HepG2 (cell line): ENCODE results near the gene GDNF. TPM values are rescaled to one million over a fixed set of nuclear protein-coding genes. Genes with fewer than 3 reads are reported as not detected.

Source experiments
- ATAC-seq: fragments of 200-7000 bp; cut with Tn5 transposase; 3 replicates; pipeline ENCODE4 v1.9.1; 2020; ENCODE audit warnings: mild to moderate bottlenecking, moderate library complexity
- BruUV-seq: library from RNA; stranded (reverse); fragments of 400-500 nt; replicated peaks from 2 replicates; lab custom pipeline; 2021; lab: Mats Ljungman, UMichigan
- CTCF ChIA-PET: fragments of 300-600 bp; formaldehyde crosslinking; extraction: SDS; loops from one replicate; lab custom pipeline; 2021; ENCODE audit warnings: low total read pairs, inconsistent platforms, low intra/inter-chr PET ratio; lab: Yijun Ruan, JAX
- POLR2A ChIA-PET: fragments of 350-600 bp; sonication (Branson Sonifier 250); formaldehyde crosslinking; loops from one replicate; lab custom pipeline; 2020; ENCODE audit warnings: antibody characterized with exemption, inconsistent platforms; lab: Yijun Ruan, JAX
- DNase-seq: peaks from one replicate; pipeline ENCODE4 v3.0.0-alpha.2; 2015; ENCODE audit warnings: low spot score
- FAIRE-seq: peaks from 3 replicates; lab custom pipeline; 2011; peaks lifted over from hg19 to GRCh38; lab: Jason Lieb, UNC
- H2AFZ ChIP-seq: one replicate; pipeline ENCODE4 v1.6.1; 2011; ENCODE audit warnings: low read length, inconsistent platforms
- H3K27ac ChIP-seq: fragments of 300-600 bp; 3 replicates; pipeline ENCODE4 v1.8.0; 2011; ENCODE audit warnings: mixed run types, mild to moderate bottlenecking, mixed read lengths, low read length, inconsistent platforms; ENCODE audit not compliant: insufficient read depth; ENCODE audit errors: extremely low read length
- H3K27me3 ChIP-seq, 2 experiments: fragments of 200-600 bp in 1 of 2; 2 replicates in 1 of 2; 3 replicates in 1 of 2; pipeline versions ENCODE4 v1.6.0 to v1.8.0; 2011; ENCODE audit warnings: low read length in 2 of 2, mild to moderate bottlenecking in 2 of 2, moderate library complexity in 2 of 2, inconsistent platforms in 1 of 2; ENCODE audit not compliant: insufficient read depth in 2 of 2, control insufficient read depth in 1 of 2
- H3K36me3 ChIP-seq, 2 experiments: fragments of 200-600 bp in 1 of 2; replicated peaks in 1 of 2; 2 replicates in 1 of 2; 3 replicates in 1 of 2; pipeline versions ENCODE4 v1.5.1 to v1.8.0; 2011; ENCODE audit warnings: low read length in 2 of 2, inconsistent platforms in 1 of 2; ENCODE audit not compliant: insufficient read depth in 2 of 2, control insufficient read depth in 1 of 2
- H3K4me1 ChIP-seq: 2 replicates; pipeline ENCODE4 v1.5.1; 2012; ENCODE audit warnings: low read length, inconsistent platforms; ENCODE audit not compliant: insufficient read depth
- H3K4me2 ChIP-seq: 2 replicates; pipeline ENCODE4 v1.6.0; 2011; ENCODE audit warnings: low read depth, low read length, inconsistent platforms
- H3K4me3 ChIP-seq, 3 experiments: fragments of 200-600 bp in 1 of 3; sonication (generic), shearing (Covaris generic) in 1 of 3; replicated peaks in 1 of 3; 2 replicates each; pipeline ENCODE4 v1.5.1; 2011 to 2016; ENCODE audit warnings: low read length in 3 of 3, inconsistent platforms in 2 of 3, low read depth in 2 of 3, mild to moderate bottlenecking in 2 of 3, control low read depth in 1 of 3, mixed read lengths in 1 of 3; ENCODE audit not compliant: insufficient read depth in 1 of 3
- H3K79me2 ChIP-seq: one replicate; pipeline ENCODE4 v1.6.1; 2011; ENCODE audit warnings: low read length, inconsistent platforms; ENCODE audit not compliant: insufficient read depth
- H3K9ac ChIP-seq: 2 replicates; pipeline ENCODE4 v1.6.0; 2011; ENCODE audit warnings: mild to moderate bottlenecking, low read depth, low read length, inconsistent platforms; ENCODE audit not compliant: insufficient read depth
- H3K9me3 ChIP-seq: 2 replicates; pipeline ENCODE4 v1.5.1; 2012; ENCODE audit warnings: mild to moderate bottlenecking, low read length
- H4K20me1 ChIP-seq: 2 replicates; pipeline ENCODE4 v1.6.0; 2011; ENCODE audit warnings: inconsistent platforms, mild to moderate bottlenecking, low read length, moderate library complexity; ENCODE audit not compliant: insufficient read depth
- BRCA1 ChIP-seq: sonication (generic); formaldehyde crosslinking; IDR thresholded peaks from 2 replicates; pipeline ENCODE4 v1.4.0; 2020; ENCODE audit warnings: missing genetic modification reagents
- CENPX ChIP-seq: sonication (generic); formaldehyde crosslinking; IDR thresholded peaks from 2 replicates; pipeline ENCODE4 v1.9.0; 2021; ENCODE audit warnings: mild to moderate bottlenecking, missing genetic modification reagents, moderate library complexity
- GFI1 ChIP-seq: sonication (generic); formaldehyde crosslinking; IDR thresholded peaks from 2 replicates; pipeline ENCODE4 v1.5.0; 2020; ENCODE audit warnings: missing genetic modification reagents, mild to moderate bottlenecking, borderline replicate concordance
- MXI1 ChIP-seq: IDR thresholded peaks from 3 replicates; pipeline ENCODE4 v1.6.1; 2012; ENCODE audit warnings: low read depth, low read length, inconsistent platforms, borderline replicate concordance
- NR2F6 ChIP-seq, 2 experiments: IDR thresholded peaks; 2 replicates each; pipeline ENCODE4 v1.6.1; 2016; ENCODE audit warnings: antibody characterized with exemption in 1 of 2, mild to moderate bottlenecking in 1 of 2
- TBL1XR1 ChIP-seq: fragments of 150-350 bp; IDR thresholded peaks from 2 replicates; pipeline ENCODE4 v1.6.1; 2014; ENCODE audit warnings: borderline replicate concordance, low read length; ENCODE audit not compliant: partially characterized antibody
- TMF1 ChIP-seq: sonication (generic); formaldehyde crosslinking; IDR thresholded peaks from 2 replicates; pipeline ENCODE4 v1.8.1; 2022; ENCODE audit warnings: low read depth, missing genetic modification reagents
- XRCC5 ChIP-seq: fragments of 200-400 bp; formaldehyde crosslinking; optimal IDR thresholded peaks from 2 replicates; pipeline ENCODE3; 2017; ENCODE audit warnings: mild to moderate bottlenecking, low read length
- ZNF326 ChIP-seq: sonication (generic); formaldehyde crosslinking; IDR thresholded peaks from 2 replicates; pipeline ENCODE4 v1.4.0; 2020; ENCODE audit warnings: missing genetic modification reagents, borderline replicate concordance
- ZNF333 ChIP-seq: sonication (generic); formaldehyde crosslinking; IDR thresholded peaks from 2 replicates; pipeline ENCODE4 v1.4.0; 2020; ENCODE audit warnings: mild to moderate bottlenecking, missing genetic modification reagents, borderline replicate concordance
- ZNF33B ChIP-seq: sonication (generic); formaldehyde crosslinking; IDR thresholded peaks from 2 replicates; pipeline ENCODE4 v1.5.1; 2020; ENCODE audit warnings: mild to moderate bottlenecking, missing genetic modification reagents
- ZNF660 ChIP-seq: sonication (generic); formaldehyde crosslinking; IDR thresholded peaks from 2 replicates; pipeline ENCODE4 v1.5.1; 2020; ENCODE audit warnings: mild to moderate bottlenecking, low read depth, missing genetic modification reagents, borderline replicate concordance
- ZNF766 ChIP-seq: sonication (generic); formaldehyde crosslinking; IDR thresholded peaks from 2 replicates; pipeline ENCODE4 v1.5.0; 2020; ENCODE audit warnings: missing genetic modification reagents, borderline replicate concordance
- ZNF772 ChIP-seq: sonication (generic); formaldehyde crosslinking; IDR thresholded peaks from 2 replicates; pipeline ENCODE4 v1.5.0; 2020; ENCODE audit warnings: mild to moderate bottlenecking, missing genetic modification reagents
- WGBS: methylation state at CpG from one replicate; pipeline ENCODE4 v1.1.6; 2017; ENCODE audit warnings: low lambda C conversion rate; 5-methylcytosine and 5-hydroxymethylcytosine counted together
- in situ Hi-C: cut with HindIII; loops from 2 replicates; pipeline ENCODE4 v1.10.0; 2017; ENCODE audit warnings: low pct_unique_long_range_greater_than_20kb; ENCODE audit not compliant: extremely low pct_ligation_motif_present
- intact Hi-C: fragments of 100-400 bp; cut with micrococcal nuclease; formaldehyde crosslinking; loops from one replicate; pipeline ENCODE4 v1.10.0; 2022; ENCODE audit not compliant: unreplicated experiment
- polyA plus RNA-seq, 8 experiments: library from polyadenylated mRNA; depleted of rRNA in 3 of 8; stranded (reverse) in 7 of 8; unstranded in 1 of 8; fragments of >200 nt; fragmentation: Illumina TruSeq in 4 of 8; extraction: Trizol in 4 of 8; gene quantifications; 2 replicates each; pipeline versions ENCODE4 v1.2.1 to v1.2.3, GENCODE V29; 2011 to 2016; ENCODE audit warnings: low read depth in 4 of 8, missing spikeins in 1 of 8, mixed read lengths in 1 of 8; ENCODE audit not compliant: insufficient read depth in 1 of 8
- total RNA-seq, 5 experiments: library from RNA; depleted of rRNA; stranded (reverse); fragments of >200 nt; fragmentation: Illumina TruSeq; extraction: Trizol; gene quantifications; 2 replicates each; pipeline ENCODE4 v1.2.3, GENCODE V29; 2016; ENCODE audit warnings: low read depth in 1 of 5
- TF ChIP-seq, protein P1 (sequence below): IDR thresholded peaks from 2 replicates; pipeline ENCODE4 v1.6.1; 2018; ENCODE audit warnings: missing genetic modification reagents, mild to moderate bottlenecking, missing compliant biosample characterization
- TF ChIP-seq, protein P2 (sequence below): sonication (generic); formaldehyde crosslinking; IDR thresholded peaks from 2 replicates; pipeline ENCODE4 v1.5.0; 2020; ENCODE audit warnings: mild to moderate bottlenecking, missing genetic modification reagents, borderline replicate concordance
- TF ChIP-seq, protein P3 (sequence below): IDR thresholded peaks from 2 replicates; pipeline ENCODE4 v1.6.1; 2012; ENCODE audit warnings: low read depth, low read length, improper control_type of control experiment

Gene GDNF
- total and polyA plus RNA-seq, 2 of the 13 experiments (the other 11 are each of a cell fraction or from before 2014, with no cell fraction given): 0.24 to 0.46 TPM

DNA sequence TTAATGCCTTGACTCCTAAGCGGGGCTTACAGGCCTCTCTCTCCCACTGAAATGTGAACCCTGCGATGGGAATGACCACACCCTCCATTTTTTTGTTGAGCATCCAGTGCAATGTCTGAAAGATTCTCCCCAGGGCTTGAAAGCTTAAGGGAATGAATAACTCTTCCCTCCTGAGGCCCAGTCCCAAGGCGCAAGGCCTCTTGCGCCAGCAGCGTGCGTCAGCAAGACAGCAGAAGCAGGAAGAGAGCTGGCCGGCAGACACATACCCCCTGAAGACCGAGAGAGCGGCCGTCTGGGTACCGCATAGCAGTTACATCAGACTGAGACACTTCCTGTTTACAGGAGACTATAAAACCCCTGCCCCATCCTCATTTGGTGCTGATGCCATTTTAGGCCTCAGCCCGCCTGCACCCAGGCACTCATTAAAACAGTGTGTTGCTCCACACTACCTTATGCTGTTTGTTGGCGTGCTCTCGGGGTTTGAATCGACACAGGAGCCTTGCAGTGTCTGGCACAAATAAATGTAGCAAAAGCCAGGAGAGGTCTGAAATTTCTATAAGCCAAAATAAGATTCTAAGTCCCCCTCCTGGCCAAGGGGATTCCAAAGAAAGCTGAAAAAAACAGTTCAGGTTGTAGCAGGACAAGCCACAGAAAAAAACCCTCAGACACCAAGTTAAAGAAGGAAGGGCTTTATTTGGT lies 62.3 kb downstream of the GDNF start (continued):
- TF ChIP-seq ZNF33B (CRISPR knock-in tag) (no peak), GFI1 (CRISPR knock-in tag) (no peak), ZNF772 (CRISPR knock-in tag) (no peak), ZNF766 (CRISPR knock-in tag) (no peak)
- TF ChIP-seq, protein P1, sequence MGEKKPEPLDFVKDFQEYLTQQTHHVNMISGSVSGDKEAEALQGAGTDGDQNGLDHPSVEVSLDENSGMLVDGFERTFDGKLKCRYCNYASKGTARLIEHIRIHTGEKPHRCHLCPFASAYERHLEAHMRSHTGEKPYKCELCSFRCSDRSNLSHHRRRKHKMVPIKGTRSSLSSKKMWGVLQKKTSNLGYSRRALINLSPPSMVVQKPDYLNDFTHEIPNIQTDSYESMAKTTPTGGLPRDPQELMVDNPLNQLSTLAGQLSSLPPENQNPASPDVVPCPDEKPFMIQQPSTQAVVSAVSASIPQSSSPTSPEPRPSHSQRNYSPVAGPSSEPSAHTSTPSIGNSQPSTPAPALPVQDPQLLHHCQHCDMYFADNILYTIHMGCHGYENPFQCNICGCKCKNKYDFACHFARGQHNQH (CRISPR knock-in tag): no peak
- TF ChIP-seq, protein P2, sequence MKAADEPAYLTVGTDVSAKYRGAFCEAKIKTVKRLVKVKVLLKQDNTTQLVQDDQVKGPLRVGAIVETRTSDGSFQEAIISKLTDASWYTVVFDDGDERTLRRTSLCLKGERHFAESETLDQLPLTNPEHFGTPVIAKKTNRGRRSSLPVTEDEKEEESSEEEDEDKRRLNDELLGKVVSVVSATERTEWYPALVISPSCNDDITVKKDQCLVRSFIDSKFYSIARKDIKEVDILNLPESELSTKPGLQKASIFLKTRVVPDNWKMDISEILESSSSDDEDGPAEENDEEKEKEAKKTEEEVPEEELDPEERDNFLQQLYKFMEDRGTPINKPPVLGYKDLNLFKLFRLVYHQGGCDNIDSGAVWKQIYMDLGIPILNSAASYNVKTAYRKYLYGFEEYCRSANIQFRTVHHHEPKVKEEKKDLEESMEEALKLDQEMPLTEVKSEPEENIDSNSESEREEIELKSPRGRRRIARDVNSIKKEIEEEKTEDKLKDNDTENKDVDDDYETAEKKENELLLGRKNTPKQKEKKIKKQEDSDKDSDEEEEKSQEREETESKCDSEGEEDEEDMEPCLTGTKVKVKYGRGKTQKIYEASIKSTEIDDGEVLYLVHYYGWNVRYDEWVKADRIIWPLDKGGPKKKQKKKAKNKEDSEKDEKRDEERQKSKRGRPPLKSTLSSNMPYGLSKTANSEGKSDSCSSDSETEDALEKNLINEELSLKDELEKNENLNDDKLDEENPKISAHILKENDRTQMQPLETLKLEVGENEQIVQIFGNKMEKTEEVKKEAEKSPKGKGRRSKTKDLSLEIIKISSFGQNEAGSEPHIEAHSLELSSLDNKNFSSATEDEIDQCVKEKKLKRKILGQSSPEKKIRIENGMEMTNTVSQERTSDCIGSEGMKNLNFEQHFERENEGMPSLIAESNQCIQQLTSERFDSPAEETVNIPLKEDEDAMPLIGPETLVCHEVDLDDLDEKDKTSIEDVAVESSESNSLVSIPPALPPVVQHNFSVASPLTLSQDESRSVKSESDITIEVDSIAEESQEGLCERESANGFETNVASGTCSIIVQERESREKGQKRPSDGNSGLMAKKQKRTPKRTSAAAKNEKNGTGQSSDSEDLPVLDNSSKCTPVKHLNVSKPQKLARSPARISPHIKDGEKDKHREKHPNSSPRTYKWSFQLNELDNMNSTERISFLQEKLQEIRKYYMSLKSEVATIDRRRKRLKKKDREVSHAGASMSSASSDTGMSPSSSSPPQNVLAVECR (CRISPR knock-in tag): no peak

DNA sequence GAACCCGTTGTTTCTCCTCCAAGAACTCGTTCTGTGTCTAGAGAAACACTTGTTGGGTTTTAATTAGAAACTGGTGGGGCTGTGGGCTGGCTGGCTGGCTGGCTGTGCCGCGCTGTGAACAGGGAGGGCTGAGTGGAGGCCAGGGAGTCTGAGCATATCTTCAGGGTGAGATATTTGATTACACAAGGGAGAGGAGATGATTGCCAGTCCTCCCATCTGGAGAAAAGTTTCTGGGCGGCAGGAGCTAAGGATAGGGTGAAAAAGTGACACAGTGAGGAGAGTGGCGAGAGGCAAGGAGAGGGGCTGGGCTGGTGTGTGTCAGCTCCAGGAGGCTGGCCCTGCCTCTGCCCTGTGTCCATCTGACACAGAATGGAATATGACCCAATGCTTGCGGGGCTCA lies 63.0 kb downstream of the GDNF start:
- no TSS peak for BruUV-seq
- Histone ChIP-seq H3K4me1 (no peaks in the 10 kb centered on the region), H3K9me3 (peaks cover 21% of the 10 kb centered on the region), H3K4me2 (no peak overlapping the region), H3K4me3 (no peak overlapping the region), H3K36me3 (no peaks in the 10 kb centered on the region), H3K9ac (no peak overlapping the region), H4K20me1 (no peaks in the 10 kb centered on the region), H2AFZ (no peak overlapping the region), H3K27me3 (no peaks in the 10 kb centered on the region), H3K79me2 (no peaks in the 10 kb centered on the region), H3K27ac (no peak overlapping the region)
- intact Hi-C loops: no loop called here
- no peak for ATAC-seq
- CTCF ChIA-PET: no interaction called here
- no peak for DNase-seq
- WGBS: 61% methylated on average over 7 of the region's 7 CpGs
- in situ Hi-C loops: no loop called here
- POLR2A ChIA-PET: no interaction called here
- FAIRE-seq: no peak
- TF ChIP-seq CENPX (CRISPR knock-in tag) (no peak), TMF1 (CRISPR knock-in tag) (no peak), ZNF326 (CRISPR knock-in tag) (no peak), ZNF660 (no peak), ZNF333 (CRISPR knock-in tag) (no peak), TBL1XR1 (no peak), NR2F6 (IDR thresholded peaks at IDR 0.05) (no peak), NR2F6 (CRISPR knock-in tag; IDR thresholded peaks at IDR 0.05) (no peak), MXI1 (no peak), BRCA1 (no peak), XRCC5 (no peak)
- TF ChIP-seq, protein P3, sequence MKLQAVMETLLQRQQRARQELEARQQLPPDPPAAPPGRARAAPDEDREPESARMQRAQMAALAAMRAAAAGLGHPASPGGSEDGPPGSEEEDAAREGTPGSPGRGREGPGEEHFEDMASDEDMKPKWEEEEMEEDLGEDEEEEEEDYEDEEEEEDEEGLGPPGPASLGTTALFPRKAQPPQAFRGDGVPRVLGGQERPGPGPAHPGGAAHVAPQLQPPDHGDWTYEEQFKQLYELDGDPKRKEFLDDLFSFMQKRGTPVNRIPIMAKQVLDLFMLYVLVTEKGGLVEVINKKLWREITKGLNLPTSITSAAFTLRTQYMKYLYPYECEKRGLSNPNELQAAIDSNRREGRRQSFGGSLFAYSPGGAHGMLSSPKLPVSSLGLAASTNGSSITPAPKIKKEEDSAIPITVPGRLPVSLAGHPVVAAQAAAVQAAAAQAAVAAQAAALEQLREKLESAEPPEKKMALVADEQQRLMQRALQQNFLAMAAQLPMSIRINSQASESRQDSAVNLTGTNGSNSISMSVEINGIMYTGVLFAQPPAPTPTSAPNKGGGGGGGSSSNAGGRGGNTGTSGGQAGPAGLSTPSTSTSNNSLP: no peak
